ENCODE measurements around the gene CDH23. TPM values are rescaled to one million over a fixed set of nuclear protein-coding genes. Genes with fewer than 3 reads are reported as not detected.

The CDH23 gene
- total RNA-seq, 4 donors from 2014 or later: 2.9 to 16.1 (median 5.9) TPM

- intact Hi-C loops (cut with DNase I; ENCODE audit: low total_unique reads): loop anchor here (10.0 kb wide), 1 partner anchor 307 kb away; the partner anchor contains the start of gene CDH23
- WGBS, 2 donors (ENCODE audit: low coverage in 1 of 2): 81% methylated on average over 11 of the region's 11 CpGs; no CpG with 5 or more reads in 1 of the 2 donors
- TF ChIP-seq POLR2AphosphoS5 (IDR thresholded peaks at IDR 0.05): no peak
- TF ChIP-seq POLR2A (IDR thresholded peaks at IDR 0.05): no peak
- TF ChIP-seq EP300 (IDR thresholded peaks at IDR 0.05; ENCODE audit: low read depth): no peak
- TF ChIP-seq, protein P1, sequence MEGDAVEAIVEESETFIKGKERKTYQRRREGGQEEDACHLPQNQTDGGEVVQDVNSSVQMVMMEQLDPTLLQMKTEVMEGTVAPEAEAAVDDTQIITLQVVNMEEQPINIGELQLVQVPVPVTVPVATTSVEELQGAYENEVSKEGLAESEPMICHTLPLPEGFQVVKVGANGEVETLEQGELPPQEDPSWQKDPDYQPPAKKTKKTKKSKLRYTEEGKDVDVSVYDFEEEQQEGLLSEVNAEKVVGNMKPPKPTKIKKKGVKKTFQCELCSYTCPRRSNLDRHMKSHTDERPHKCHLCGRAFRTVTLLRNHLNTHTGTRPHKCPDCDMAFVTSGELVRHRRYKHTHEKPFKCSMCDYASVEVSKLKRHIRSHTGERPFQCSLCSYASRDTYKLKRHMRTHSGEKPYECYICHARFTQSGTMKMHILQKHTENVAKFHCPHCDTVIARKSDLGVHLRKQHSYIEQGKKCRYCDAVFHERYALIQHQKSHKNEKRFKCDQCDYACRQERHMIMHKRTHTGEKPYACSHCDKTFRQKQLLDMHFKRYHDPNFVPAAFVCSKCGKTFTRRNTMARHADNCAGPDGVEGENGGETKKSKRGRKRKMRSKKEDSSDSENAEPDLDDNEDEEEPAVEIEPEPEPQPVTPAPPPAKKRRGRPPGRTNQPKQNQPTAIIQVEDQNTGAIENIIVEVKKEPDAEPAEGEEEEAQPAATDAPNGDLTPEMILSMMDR (IDR thresholded peaks at IDR 0.05): no peak
- H3K4me3 ChIP-seq: no peak overlapping the region
- H3K27ac ChIP-seq: no peak overlapping the region
- no peaks in the 10 kb centered on the region for H3K9me3 ChIP-seq
- H3K36me3 ChIP-seq: no peaks in the 10 kb centered on the region
- H3K4me1 ChIP-seq: peaks cover 0 to 2% (median 0%) of the 10 kb centered on the region in 4 donors
- in situ Hi-C loops (cut with MboI; ENCODE audit: low pct_ligation_motif_present in 1 of 4, low pct_unique_long_range_greater_than_20kb in 1 of 4, low sequenced_read_pairs in 3 of 4): loop anchor here (10.0 to 25.0 kb wide), 4 partner anchors 111 to 387 kb away; partner anchors contain the start of genes SLC29A3 (in 3 of the 4) and CDH23 (in 2 of the 4)
- no peak for DNase-seq
- no peaks in the 10 kb centered on the region for H3K27me3 ChIP-seq
Observed at GRCh38 chr10:71701496-71702132, 304.9 kb downstream of the CDH23 start.

GRCh38 chr10:71703577-71703976 is 306.9 kb downstream of the CDH23 start:
- no peaks in the 10 kb centered on the region for H3K36me3 ChIP-seq
- in situ Hi-C loops (cut with MboI; ENCODE audit: low pct_ligation_motif_present in 1 of 4, low pct_unique_long_range_greater_than_20kb in 1 of 4, low sequenced_read_pairs in 3 of 4): loop anchor here (10.0 to 25.0 kb wide), 4 partner anchors 109 to 389 kb away; partner anchors contain the start of genes SLC29A3 (in 3 of the 4) and CDH23 (in 2 of the 4)
- intact Hi-C loops (cut with DNase I; ENCODE audit: low total_unique reads): loop anchor here (10.0 kb wide), 1 partner anchor 309 kb away; the partner anchor contains the start of gene CDH23
- no peak overlapping the region for H3K27ac ChIP-seq
- TF ChIP-seq, protein P1 (IDR thresholded peaks at IDR 0.05): no peak
- no peak for TF ChIP-seq EP300 (IDR thresholded peaks at IDR 0.05; ENCODE audit: low read depth)
- no peak for TF ChIP-seq POLR2AphosphoS5 (IDR thresholded peaks at IDR 0.05)
- TF ChIP-seq POLR2A (IDR thresholded peaks at IDR 0.05): no peak
- H3K9me3 ChIP-seq: no peaks in the 10 kb centered on the region
- H3K27me3 ChIP-seq: no peaks in the 10 kb centered on the region
- H3K4me1 ChIP-seq: peaks cover 0 to 4% (median 0%) of the 10 kb centered on the region in 4 donors
- WGBS, 2 donors (ENCODE audit: low coverage in 1 of 2): 76 to 83% methylated on average over 3 to 11 of the region's 11 CpGs
- DNase-seq: no peak
- H3K4me3 ChIP-seq: no peak overlapping the region

DNA sequence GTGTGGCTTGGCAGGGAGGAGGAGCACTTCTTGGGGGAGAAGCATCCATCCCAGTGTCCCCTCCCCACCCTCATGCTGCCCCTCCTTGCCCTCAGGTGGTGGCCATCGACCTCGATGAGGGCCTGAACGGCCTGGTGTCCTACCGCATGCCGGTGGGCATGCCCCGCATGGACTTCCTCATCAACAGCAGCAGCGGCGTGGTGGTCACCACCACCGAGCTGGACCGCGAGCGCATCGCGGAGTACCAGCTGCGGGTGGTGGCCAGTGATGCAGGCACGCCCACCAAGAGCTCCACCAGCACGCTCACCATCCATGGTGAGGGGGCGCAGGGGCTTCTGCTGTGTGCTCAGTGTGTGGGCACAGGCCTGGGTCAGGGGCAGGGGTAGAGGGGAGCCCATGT is 308.1 kb downstream of the CDH23 start:
- H3K4me3 ChIP-seq: no peak overlapping the region
- no peak for TF ChIP-seq POLR2A (IDR thresholded peaks at IDR 0.05)
- TF ChIP-seq, protein P1 (IDR thresholded peaks at IDR 0.05): no peak
- no peak for TF ChIP-seq EP300 (IDR thresholded peaks at IDR 0.05; ENCODE audit: low read depth)
- TF ChIP-seq POLR2AphosphoS5 (IDR thresholded peaks at IDR 0.05): no peak
- 94% methylated on average over 9 of the region's 18 CpGs; no CpG with 5 or more reads in 1 of the 2 donors for WGBS, 2 donors (ENCODE audit: low coverage in 1 of 2)
- in situ Hi-C loops (cut with MboI; ENCODE audit: low pct_ligation_motif_present in 1 of 4, low pct_unique_long_range_greater_than_20kb in 1 of 4, low sequenced_read_pairs in 3 of 4): loop anchor here (10.0 to 25.0 kb wide), 4 partner anchors 107 to 390 kb away; partner anchors contain the start of genes SLC29A3 (in 3 of the 4) and CDH23 (in 2 of the 4)
- peaks cover 0 to 5% (median 0%) of the 10 kb centered on the region in 4 donors for H3K4me1 ChIP-seq
- DNase-seq: no peak
- H3K36me3 ChIP-seq: no peaks in the 10 kb centered on the region
- H3K9me3 ChIP-seq: no peaks in the 10 kb centered on the region
- no peaks in the 10 kb centered on the region for H3K27me3 ChIP-seq
- intact Hi-C loops (cut with DNase I; ENCODE audit: low total_unique reads): loop anchor here (10.0 kb wide), 1 partner anchor 310 kb away; the partner anchor contains the start of gene CDH23
- H3K27ac ChIP-seq: no peak overlapping the region

DNA sequence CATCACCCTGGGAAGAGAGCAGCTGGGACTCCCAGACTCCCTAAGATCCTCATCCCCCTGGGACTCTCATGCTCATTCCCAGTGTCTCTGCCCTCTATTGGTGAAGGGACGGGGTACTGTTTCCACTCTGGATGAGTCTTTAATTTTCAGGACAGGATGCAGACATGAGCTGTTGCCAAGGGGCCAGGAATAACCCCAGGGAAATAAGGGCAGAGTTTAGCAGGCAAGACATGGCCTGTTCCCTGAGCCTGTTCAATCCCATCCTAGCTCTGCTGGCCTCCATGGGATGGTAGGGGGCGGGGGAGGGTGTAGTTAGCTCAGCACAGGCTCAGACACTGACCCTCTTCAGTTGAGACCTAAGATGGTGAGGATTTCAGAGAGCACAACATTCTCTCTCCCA is 308.9 kb downstream of the CDH23 start:
- H3K9me3 ChIP-seq: no peaks in the 10 kb centered on the region
- H3K36me3 ChIP-seq: no peaks in the 10 kb centered on the region
- H3K4me1 ChIP-seq: peaks cover 0 to 5% (median 0%) of the 10 kb centered on the region in 4 donors
- TF ChIP-seq POLR2A (IDR thresholded peaks at IDR 0.05): no peak
- TF ChIP-seq EP300 (IDR thresholded peaks at IDR 0.05; ENCODE audit: low read depth): no peak
- TF ChIP-seq, protein P1 (IDR thresholded peaks at IDR 0.05): no peak
- no peak for TF ChIP-seq POLR2AphosphoS5 (IDR thresholded peaks at IDR 0.05)
- intact Hi-C loops (cut with DNase I; ENCODE audit: low total_unique reads): loop anchor here (10.0 kb wide), 1 partner anchor 311 kb away; the partner anchor contains the start of gene CDH23
- WGBS, 2 donors (ENCODE audit: low coverage in 1 of 2): 89% methylated on average over 2 of the region's 2 CpGs; no CpG with 5 or more reads in 1 of the 2 donors
- in situ Hi-C loops (cut with MboI; ENCODE audit: low pct_ligation_motif_present in 1 of 4, low pct_unique_long_range_greater_than_20kb in 1 of 4, low sequenced_read_pairs in 3 of 4): loop anchor here (10.0 to 25.0 kb wide), 4 partner anchors 107 to 391 kb away; partner anchors contain the start of genes SLC29A3 (in 3 of the 4) and CDH23 (in 2 of the 4)
- no peaks in the 10 kb centered on the region for H3K27me3 ChIP-seq
- no peak overlapping the region for H3K4me3 ChIP-seq
- H3K27ac ChIP-seq: no peak overlapping the region
- no peak for DNase-seq

All from transverse colon (tissue), 4 donors.